G401 (cell line): Measurements from ENCODE around the gene SLC35G2. TPM values are rescaled to one million over a fixed set of nuclear protein-coding genes. Genes with fewer than 3 reads are reported as not detected.
A peak's percentile ranks its signal among the peaks of the same experiment; 100 is the strongest.
"Not testable (repeated sequence)": the region's sequence is repeated elsewhere in the genome, so short reads cannot be mapped to it uniquely, and the experiment has no call there.

Experiments
- DNase-seq: peaks from one replicate; pipeline ENCODE4 v3.0.0-alpha.2; 2015; ENCODE audit warnings: low spot score
- in situ Hi-C: cut with HindIII; loops from 2 replicates; pipeline ENCODE4 v1.10.0; 2016; ENCODE audit warnings: low sequenced_read_pairs, mixed read lengths
- total RNA-seq: library from RNA; depleted of rRNA; stranded (reverse); fragments of >200 nt; shearing (Covaris generic); gene quantifications from 2 replicates; pipeline ENCODE4 v1.2.3, GENCODE V29; 2014; rRNA removed

Gene SLC35G2
- total RNA-seq: 6.7 and 13.6 TPM in 2 replicates

DNA sequence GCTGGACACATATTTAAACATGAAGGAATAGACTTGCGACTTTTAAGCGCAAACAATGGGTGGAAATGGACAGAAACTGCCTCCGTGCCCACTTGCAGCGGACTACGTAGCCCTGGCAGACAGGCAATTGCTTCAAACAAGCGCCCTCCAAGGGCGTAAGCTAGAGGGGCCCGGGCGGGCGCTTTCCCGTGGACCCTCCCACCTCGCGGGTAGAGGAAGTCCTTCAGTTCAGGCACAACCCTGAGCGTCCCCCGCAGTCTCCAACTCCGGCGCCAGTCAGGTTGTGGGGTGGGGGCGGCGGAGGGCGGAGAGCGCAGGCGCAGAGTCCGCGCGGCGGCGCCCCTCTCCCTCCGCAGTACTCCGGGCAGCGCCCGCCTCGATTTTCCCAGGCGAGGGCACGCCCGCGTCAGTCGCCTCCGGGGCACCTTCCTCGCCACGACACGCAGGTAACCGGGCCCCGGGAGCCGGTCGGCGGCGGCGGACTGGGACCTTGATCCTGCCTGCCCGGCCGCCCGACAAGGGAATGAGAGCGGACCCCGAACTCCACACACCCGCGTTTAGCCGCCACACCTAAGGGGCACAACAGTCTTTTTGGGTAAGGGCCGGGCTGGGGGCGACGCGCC is at the start of gene SLC35G2:
Gene SLC35G2 (plus strand): TSS at position 358 of the 623 bp plus-strand sequence. CDS start 35,335 bp downstream, outside the sequence.
- in situ Hi-C loops: no loop called here
- peak; percentile 74 for DNase-seq

DNA sequence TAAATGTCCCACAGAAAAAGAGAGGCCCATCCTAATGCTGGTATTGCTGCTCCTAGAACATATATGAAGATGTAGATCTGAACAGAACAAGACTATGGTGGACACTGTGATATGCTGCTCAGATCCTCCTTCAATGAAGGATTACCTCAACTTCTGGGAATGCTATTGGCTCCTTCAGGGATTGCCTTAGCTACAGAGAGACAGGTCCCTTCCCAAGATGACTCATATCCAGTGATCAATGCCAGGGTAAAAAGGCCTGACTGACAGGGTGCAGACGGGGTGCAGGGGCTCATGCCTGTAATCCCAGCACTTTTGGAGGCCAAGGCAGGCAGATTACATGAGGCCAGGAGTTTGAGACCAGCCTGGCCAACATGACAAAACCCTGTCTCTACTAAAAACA is 46.2 kb upstream of the SLC35G2 start:
- no peak for DNase-seq
- in situ Hi-C loops: loop anchor here (25.0 kb wide), 1 partner anchor 240 kb away; no protein-coding TSS in a partner anchor

DNA sequence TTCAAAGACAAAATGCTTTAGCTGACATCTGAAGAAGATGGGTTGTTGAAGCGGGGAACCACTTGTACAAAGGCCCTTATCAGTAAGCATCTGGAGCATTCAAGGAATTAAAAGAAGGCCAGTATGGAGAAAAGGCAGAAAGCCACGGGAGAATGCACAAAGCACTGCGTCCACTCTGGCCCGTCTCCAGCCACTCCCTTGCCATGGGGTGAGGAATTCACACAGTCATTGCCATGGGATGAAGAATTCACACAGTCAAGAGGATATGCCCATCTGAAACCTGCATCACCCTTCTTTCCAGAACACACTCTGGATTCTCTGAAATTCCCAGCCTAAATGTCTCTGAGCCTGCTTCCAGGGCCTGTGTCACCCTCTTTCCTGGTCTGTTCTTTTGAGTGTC is 40.1 kb upstream of the SLC35G2 start:
- no peak for DNase-seq
- in situ Hi-C loops: no loop called here

DNA sequence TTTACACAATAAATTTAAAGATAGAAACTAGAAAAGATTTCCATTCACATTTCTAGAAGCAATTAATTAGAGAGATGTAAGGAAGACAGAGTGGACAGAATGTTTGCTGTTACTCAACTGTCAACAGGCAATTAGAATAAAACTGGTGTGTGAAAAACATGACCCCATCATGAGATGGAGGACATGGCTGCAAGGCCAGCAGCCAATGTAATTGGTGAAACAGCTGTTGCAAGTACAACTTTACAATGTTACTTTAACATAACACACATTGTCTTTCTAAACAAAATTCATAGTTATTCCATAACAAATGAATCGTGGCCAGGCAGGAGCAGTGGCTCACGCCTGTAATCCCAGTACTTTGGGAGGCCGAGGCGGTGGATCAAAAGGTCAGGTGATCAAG is 38.2 kb upstream of the SLC35G2 start:
- no peak for DNase-seq
- in situ Hi-C loops: no loop called here

DNA sequence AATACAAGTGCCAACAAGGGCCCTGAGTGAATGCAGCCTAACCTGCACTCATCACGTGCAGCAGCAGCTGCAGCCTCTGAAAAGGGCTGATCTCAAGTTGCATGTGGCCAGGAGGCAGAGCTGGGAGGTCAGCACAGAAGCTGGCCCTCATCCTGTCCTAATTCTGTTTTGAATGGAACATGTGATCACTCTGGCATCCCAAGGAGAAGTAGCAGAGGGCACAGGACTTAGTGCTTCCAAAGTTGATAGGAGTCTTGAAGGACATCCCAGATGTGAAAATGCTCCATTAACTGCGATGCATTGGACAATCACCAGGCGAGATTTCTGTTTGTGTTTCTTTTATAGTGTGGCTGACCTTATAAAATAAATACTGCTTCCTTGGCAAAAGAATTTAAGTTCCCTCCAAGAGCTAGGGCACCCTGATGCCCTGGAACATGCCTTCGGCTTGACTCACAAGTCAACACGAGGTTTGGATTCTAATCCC is 35.2 kb upstream of the SLC35G2 start:
- in situ Hi-C loops: no loop called here
- DNase-seq: no peak

DNA sequence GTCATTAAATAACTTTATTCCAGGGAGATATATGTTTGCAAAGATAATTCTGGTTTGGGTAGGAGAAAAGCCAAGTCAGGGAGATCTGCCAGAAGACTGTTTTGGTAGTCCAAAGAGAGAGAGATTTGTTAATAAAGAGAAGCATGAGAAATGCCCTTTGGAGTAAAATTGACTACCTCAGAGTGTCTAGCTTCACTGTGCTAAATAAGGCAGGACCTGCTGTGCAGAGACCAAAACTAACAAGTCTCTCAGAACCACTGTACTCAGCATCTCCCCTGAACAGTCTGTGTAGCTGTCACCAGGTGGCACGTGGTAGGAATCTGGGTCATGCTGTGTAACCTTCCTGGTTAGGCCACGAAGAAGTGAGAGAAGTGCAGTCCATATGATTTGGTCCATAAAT is 31.6 kb upstream of the SLC35G2 start:
- in situ Hi-C loops: no loop called here

DNA sequence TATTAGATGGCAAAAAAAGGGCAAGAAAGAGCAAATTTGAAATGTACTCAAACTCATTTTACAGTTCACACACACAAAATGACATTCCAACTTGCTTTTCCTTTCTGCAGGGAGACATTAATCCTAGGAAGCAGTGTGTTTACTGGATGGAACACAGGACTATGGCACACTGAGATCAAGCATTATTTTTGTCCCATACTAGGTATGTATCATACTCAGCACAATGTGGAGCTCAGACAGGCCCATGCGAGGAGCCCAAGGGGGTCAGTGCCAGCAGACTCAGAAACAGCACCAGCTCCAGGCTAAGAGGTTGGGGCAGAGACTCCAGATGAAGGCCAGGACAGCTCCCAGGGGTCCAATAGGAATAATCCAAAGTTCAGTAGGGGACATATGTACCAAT is 30.8 kb upstream of the SLC35G2 start:
- no peak for DNase-seq
- in situ Hi-C loops: no loop called here

More for the DNA sequence above, 31.6 kb upstream of the SLC35G2 start:
- DNase-seq: peak; percentile 86

DNA sequence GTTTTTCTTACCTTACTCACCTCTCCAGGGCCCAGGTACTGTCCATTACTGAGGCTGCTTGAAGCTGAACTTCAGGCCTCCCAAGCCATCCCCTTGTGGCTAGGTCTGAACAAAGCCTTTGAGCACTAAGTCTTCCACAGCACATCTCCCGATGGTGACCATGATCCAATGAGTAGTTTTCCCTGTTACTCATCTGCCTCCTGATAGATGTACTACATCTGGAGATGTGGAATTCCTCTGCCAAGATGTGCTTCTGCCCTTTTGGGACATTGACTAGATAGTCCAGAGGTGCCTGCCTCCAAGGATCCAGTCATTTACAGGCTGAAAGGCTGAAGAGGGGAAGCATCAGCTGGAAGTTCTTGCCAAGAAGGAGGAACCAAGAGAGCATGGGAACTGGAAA is 28.9 kb upstream of the SLC35G2 start:
- DNase-seq: peak; percentile 11
- in situ Hi-C loops: no loop called here

DNA sequence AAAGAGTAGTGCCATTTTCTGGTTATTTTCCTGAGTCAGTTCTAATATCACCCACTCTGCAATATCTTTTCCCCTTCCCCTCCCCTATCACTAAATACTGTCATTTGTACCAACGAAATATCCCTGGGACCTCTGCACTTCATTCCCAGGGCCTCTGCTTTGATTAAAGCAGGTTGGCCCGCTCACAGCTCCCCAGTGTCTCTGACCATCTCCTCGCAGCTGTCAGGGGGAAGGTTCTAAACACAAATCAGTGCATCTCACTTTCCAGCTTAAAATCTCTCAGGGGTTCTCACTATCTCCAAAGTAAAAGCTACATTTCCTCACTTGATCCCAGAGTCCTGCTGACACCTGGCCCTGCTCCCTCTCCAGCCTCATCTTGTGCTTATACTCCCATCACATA is 28.1 kb upstream of the SLC35G2 start:
- in situ Hi-C loops: no loop called here

DNA sequence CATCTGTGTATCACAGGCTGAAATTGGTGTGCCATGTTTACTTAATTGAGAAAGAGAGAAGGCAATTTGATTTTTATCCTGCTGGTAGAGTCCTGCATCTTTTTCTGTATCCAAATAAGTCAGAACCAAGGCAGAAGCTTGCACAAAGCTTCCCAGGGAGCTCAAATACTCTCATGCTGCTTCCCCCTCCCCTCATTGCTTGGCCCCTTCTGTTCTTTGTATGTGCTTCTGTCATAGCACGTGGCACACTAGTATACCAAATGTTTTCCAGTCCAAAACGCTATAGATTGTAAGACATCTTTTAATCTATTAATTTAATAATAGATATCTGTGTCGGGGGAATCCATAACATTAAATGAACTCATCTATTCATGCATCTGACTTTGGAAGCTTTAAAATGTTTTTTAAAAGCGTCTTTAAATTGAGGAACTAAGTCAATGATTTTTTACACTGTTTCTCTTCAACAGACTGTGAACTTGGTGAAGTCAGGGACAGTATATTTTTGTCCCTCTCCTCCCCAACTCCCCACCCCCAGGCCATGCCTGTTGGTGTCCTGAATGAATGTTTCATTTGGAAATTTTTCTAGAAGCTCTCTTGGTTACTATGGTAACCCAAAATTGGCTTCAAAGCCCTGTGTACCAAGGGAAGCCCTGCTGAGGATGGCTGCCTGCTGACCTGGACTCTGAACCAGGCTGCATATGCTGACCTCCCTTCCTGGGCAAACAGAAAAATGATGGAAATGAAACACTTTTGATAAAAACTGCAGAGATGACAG is 26.2 kb upstream of the SLC35G2 start:
- DNase-seq: peak; percentile 97
- in situ Hi-C loops: no loop called here

More for the DNA sequence above, 28.1 kb upstream of the SLC35G2 start:
- peak; percentile 77 for DNase-seq

DNA sequence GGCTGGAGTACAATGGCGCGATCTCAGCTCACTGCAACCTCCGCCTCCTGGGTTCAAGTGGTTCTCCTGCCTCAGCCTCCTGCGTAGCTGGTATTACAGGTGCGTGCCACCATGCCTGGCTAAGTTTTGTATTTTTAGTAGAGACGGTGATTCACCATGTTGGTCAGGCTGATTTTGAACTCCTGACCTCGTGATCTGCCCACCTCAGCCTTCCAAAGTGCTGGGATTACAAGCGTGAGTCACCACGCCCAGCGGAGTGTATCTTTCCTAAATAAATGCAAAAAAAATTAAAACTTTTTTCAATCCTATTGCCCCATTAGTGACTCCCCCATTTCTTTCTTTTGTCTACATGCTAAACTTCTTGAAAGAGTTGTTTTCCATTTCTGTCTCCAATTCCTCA is 17.8 kb upstream of the SLC35G2 start:
- in situ Hi-C loops, DNase-seq: not testable (repeated sequence)

DNA sequence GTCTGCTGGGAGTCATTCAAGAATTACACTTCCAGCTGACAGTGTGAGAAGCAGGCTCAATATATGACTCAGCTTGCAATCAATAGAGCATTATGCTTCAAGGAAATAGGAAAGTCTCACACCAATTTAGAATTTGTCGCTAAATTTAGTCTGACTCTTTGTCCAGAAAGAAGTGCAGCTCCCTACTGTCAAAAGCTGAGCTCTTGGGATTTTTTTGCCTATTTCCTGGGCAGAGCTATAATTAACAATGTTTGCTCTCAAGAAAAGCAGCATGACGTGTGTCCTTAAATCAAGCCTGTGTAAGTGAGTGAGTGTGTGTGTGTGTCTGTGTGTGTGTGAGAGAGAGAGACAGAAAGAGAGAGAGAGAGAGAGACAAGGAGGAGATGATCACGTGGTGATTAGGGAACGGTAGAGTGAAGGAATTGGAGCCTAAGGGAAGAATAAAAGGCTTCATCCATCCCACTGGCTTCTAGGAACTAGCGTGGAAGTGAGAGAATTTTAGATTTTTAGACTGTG is 16.4 kb upstream of the SLC35G2 start:
- peak; percentile 28 for DNase-seq
- in situ Hi-C loops: no loop called here

DNA sequence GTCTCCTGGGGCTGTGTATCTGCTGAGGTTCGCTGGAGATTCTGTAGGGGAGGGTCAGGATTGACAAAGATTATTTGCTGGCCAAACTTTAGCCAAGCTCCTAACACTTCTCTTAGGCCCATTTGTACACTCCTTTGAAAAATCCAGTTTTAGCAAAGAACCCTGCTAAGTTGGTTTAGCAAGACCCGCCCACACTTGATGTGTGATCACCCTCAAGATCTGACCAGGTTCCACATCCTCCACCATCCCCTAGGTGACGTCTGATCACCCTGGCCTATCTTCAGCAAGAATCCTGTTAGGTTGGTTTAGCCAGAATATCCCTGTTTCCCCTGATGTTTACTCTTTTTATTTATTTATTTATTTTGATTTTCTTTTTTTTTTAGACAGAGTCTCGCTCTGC is 14.8 kb upstream of the SLC35G2 start:
- in situ Hi-C loops: no loop called here
- DNase-seq: no peak

DNA sequence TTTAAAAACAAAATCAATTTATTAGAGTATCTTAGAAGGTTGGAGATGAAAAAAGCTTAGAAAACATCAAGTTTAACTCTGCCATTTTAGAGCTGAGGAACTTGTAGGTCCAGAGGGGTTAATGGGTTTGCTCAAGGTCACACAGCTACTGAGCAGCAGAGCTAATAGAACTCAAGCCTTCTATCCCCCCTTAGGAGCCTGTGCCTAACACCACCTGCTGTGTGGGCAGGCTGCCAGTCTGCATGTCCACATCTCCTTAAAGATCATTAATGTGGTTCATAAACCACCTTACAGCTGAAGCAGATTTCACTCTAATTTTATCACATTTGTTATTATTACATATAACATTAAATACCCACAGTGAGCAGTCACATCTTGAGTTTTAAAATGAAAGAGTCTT is 14.1 kb upstream of the SLC35G2 start:
- DNase-seq: no peak
- in situ Hi-C loops: no loop called here

DNA sequence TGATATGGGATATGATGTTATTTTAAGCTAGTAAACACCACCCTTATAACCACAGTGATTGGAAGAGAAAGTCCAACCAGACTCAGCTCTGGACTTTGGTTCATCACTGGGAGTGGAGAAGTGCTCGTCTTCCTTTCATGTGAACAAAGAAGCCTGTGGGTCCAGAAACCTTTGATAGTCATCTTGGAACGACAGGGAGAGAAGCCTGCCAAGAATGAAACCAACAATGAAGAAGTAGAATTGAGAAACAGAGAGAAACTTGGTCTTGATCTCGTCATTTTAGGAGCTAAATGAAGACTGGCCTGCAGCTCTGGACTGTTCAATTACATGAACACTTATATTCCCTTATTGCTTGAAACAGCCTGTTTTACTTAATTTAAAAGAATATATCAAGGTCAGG is 13.1 kb upstream of the SLC35G2 start:
- in situ Hi-C loops: no loop called here
- DNase-seq: no peak

DNA sequence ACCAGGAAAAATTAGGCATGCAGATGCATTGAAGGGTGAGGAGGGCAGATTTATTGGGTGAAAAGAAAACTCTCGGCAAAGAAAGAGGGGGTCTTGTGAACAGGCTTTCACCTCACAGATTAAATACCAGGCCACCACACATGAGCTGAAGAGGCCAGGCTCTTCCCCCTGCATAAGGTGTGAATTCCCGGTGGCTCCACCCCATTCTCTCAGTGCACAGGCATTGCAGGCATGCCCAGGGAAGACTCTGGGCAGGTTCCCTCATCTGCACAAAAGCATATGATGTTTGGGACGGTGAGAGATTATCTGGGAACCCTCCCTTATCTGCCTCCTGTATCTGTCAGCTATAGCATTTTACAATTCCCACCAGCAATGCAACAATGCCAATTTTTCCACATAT is 7.2 kb upstream of the SLC35G2 start:
- in situ Hi-C loops: no loop called here
- DNase-seq: no peak

DNA sequence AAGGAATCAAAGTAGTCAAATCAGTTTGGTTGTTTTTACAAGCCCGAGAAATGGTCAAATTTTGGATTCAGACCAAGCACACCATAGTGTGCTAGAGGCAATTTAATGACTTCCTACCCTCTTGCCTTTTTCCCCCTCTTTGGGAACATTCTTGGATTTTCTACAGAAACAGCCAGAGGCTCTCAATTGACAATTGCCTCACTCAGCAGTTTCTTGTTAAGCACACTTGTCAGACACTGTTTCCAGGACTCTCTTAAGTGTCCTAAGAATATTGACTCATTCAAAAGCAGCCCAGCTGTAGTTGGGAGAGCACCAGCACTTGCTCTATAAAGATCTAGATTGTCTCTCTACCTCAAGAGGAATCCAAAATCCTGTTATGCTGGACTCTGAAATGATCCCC is 1.5 kb upstream of the SLC35G2 start:
- in situ Hi-C loops: no loop called here
- DNase-seq: peak; percentile 40

DNA sequence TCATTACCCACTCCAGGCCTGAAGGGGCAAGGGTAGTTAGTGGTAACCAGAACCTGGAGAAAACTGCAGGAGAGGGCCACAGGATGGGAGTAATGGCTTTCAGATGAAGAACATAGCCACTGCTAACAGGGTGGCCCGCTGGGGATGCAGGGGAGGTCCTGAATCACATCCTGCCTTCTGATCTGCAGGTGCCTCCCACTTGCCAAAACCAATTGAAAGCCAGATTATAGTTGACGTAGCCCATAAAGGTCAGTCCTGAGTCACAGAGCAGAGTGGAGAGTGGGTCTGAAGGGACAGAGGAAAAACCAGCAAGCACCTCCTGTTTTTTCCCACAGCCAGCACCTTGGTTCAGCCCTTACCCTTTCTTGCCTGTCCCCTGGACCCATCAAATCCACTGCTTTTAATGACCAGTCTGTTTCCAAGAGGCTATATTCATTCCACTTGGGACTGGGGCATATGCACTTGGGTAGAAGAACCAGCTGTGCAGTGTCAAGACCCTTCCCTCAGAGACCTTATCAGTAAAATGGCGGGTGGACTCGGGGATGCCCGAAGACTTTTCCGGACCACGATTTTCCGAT is 646 bp upstream of the SLC35G2 start:
- peak; percentile 84 for DNase-seq
- in situ Hi-C loops: no loop called here

DNA sequence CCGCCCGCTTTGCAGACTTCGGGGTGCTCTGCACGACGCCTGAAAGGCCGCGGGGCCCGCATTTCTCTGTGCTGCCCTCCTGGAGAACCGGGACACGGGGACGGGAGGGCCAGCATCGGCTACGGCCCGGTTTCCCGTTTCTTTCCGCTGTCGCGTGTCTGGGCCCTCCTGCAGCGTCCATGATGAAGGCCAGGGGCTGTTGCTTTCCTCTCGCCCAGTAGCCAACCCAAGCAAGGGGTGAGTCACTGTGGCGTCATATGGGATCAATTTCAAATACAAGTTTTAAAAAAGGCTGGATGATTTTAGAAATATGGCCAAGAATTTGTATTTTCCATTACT is 435 bp downstream of the SLC35G2 start:
- in situ Hi-C loops: no loop called here
- no peak for DNase-seq
